Measurements from ENCODE around the gene CTNNAL1. TPM values are rescaled to one million over a fixed set of nuclear protein-coding genes. Genes with fewer than 3 reads are reported as not detected.

The CTNNAL1 gene
- total RNA-seq, 1 experiment from 2014 or later, result 90.8 TPM

Other genes starting within 250 kb of the CTNNAL1 start
- gene ACTL7B, start 157.5 kb downstream of the CTNNAL1 start, total RNA-seq (2014; rRNA removed; shearing (Covaris generic)), result not detected in 2 replicates
- not detected in 2 replicates for gene ACTL7A, start 151.2 kb downstream of the CTNNAL1 start, total RNA-seq (2014; rRNA removed; shearing (Covaris generic))
- 18.4 and 19.0 TPM in 2 replicates for gene ELP1, start 79.4 kb downstream of the CTNNAL1 start, total RNA-seq (2014; rRNA removed; shearing (Covaris generic))
- 6.5 and 8.3 TPM in 2 replicates for gene ABITRAM, start 79.1 kb downstream of the CTNNAL1 start, total RNA-seq (2014; rRNA removed; shearing (Covaris generic))
- gene TMEM245, start 106.4 kb upstream of the CTNNAL1 start, total RNA-seq (2014; rRNA removed; shearing (Covaris generic)), result 34.7 and 39.0 TPM in 2 replicates
- gene FRRS1L, start 153.8 kb upstream of the CTNNAL1 start, total RNA-seq (2014; rRNA removed; shearing (Covaris generic)), result not detected in 2 replicates